Stomach (tissue), 4 donors: ENCODE results near the gene FAM184B.

Experiments
- POLR2A ChIP-seq, 4 donors: fragments of 450-650 bp; IDR thresholded peaks; one replicate each; pipeline ENCODE4 v1.6.1; 2016; ENCODE audit warnings: antibody characterized with exemption in 4 of 4, control low read depth in 2 of 4, mild to moderate bottlenecking in 1 of 4, moderate library complexity in 1 of 4
- POLR2AphosphoS5 ChIP-seq, 3 donors: sonication (generic); formaldehyde crosslinking; IDR thresholded peaks; one replicate each; pipeline ENCODE4 v1.6.1; 2016; ENCODE audit warnings: antibody characterized with exemption in 3 of 3
- TF ChIP-seq, protein P1 (sequence below), 7 experiments: fragments of 450-650 bp in 4 of 7; fragments of 200-600 bp in 3 of 7; sonication (generic) in 3 of 7; IDR thresholded peaks; one replicate each; pipeline ENCODE4 v1.5.1; 2016 to 2019; ENCODE audit warnings: antibody characterized with exemption in 7 of 7, control low read depth in 2 of 7, mild to moderate bottlenecking in 1 of 7

DNA sequence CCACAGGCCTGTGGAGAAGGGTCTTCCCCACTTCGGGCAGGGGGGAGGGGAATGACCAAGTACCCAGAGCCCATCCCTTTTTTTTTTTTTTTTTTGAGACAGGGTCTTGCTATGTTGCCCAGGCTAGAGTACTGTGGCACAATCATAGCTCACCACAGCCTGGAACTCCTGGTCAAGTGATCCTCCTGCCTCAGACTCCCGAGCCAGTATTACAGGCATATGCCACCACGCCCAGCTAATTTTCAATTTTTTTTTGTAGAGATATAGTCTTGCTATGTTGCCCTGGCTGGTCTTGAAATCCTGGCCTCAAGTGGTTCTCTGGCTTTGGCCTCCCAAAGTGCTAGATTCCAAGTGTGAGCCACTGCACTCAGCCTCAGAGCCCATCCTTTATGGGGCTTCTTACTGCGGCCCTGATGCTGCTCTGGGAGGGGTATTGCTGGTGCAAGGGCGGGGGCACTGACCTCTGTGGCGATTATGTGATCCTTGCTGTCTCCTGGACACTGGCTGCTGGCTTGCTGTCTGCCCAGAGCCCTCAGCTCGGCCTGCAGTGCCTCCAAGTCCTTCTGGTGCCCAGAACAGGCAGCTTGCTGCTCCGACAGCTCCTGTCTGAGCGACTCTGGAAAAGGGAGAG lies 134.1 kb downstream of the FAM184B start:
- TF ChIP-seq, protein P1, sequence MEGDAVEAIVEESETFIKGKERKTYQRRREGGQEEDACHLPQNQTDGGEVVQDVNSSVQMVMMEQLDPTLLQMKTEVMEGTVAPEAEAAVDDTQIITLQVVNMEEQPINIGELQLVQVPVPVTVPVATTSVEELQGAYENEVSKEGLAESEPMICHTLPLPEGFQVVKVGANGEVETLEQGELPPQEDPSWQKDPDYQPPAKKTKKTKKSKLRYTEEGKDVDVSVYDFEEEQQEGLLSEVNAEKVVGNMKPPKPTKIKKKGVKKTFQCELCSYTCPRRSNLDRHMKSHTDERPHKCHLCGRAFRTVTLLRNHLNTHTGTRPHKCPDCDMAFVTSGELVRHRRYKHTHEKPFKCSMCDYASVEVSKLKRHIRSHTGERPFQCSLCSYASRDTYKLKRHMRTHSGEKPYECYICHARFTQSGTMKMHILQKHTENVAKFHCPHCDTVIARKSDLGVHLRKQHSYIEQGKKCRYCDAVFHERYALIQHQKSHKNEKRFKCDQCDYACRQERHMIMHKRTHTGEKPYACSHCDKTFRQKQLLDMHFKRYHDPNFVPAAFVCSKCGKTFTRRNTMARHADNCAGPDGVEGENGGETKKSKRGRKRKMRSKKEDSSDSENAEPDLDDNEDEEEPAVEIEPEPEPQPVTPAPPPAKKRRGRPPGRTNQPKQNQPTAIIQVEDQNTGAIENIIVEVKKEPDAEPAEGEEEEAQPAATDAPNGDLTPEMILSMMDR (IDR thresholded peaks at IDR 0.05), result no peak
- TF ChIP-seq POLR2A (IDR thresholded peaks at IDR 0.05) (no peak), POLR2AphosphoS5 (IDR thresholded peaks at IDR 0.05) (no peak)
